SK-N-SH treated with all-trans-retinoic acid at 6 μM for 48 hours (cell line): ENCODE measurements around the gene PDLIM4.

Source experiments
- ATAC-seq: fragments of 200-7000 bp; cut with Tn5 transposase; 3 replicates; pipeline ENCODE4 v1.9.1; 2020; ENCODE audit warnings: mild to moderate bottlenecking, moderate library complexity
- BACH2 ChIP-seq: fragments of 250-450 bp; sonication (Bioruptor Pico); IDR thresholded peaks from 2 replicates; pipeline ENCODE4 v1.9.0; 2021; ENCODE audit warnings: mild to moderate bottlenecking, borderline replicate concordance
- CREB5 ChIP-seq: fragments of 250-450 bp; sonication (Bioruptor Pico); IDR thresholded peaks from 2 replicates; pipeline ENCODE4 v1.5.1; 2020; ENCODE audit warnings: low read depth, mild to moderate bottlenecking, moderate library complexity
- CSDC2 ChIP-seq: fragments of 250-450 bp; sonication (Bioruptor Pico); IDR thresholded peaks from 2 replicates; pipeline ENCODE4 v1.5.0; 2020; ENCODE audit warnings: mild to moderate bottlenecking, moderate library complexity
- ESRRG ChIP-seq: fragments of 250-450 bp; sonication (Bioruptor Pico); IDR thresholded peaks from 2 replicates; pipeline ENCODE4 v1.6.1; 2021; ENCODE audit warnings: mild to moderate bottlenecking
- GLIS3 ChIP-seq: fragments of 250-450 bp; sonication (Bioruptor Pico); IDR thresholded peaks from 2 replicates; pipeline ENCODE4 v1.5.0; 2020; ENCODE audit warnings: mild to moderate bottlenecking, moderate library complexity
- ISL1 ChIP-seq: fragments of 250-450 bp; sonication (Bioruptor Pico); IDR thresholded peaks from 2 replicates; pipeline ENCODE4 v2.1.2; 2022; ENCODE audit warnings: mild to moderate bottlenecking, moderate library complexity
- OSR1 ChIP-seq: fragments of 250-450 bp; sonication (Bioruptor Pico); IDR thresholded peaks from 2 replicates; pipeline ENCODE4 v1.8.0; 2022; ENCODE audit warnings: moderate library complexity, mild to moderate bottlenecking, inconsistent platforms
- PPARA ChIP-seq: fragments of 250-450 bp; sonication (Bioruptor Pico); IDR thresholded peaks from 2 replicates; pipeline ENCODE4 v1.5.0; 2020; ENCODE audit warnings: mild to moderate bottlenecking, borderline replicate concordance
- RARB ChIP-seq: fragments of 250-450 bp; sonication (Bioruptor Pico); IDR thresholded peaks from 2 replicates; pipeline ENCODE4 v1.8.0; 2021; ENCODE audit warnings: mild to moderate bottlenecking, moderate library complexity
- SNAI2 ChIP-seq: fragments of 250-450 bp; sonication (Bioruptor Pico); IDR thresholded peaks from 2 replicates; pipeline ENCODE4 v1.5.0; 2020; ENCODE audit warnings: mild to moderate bottlenecking, moderate library complexity
- TCF4 ChIP-seq: fragments of 250-450 bp; sonication (Bioruptor Pico); IDR thresholded peaks from 2 replicates; pipeline ENCODE4 v1.8.0; 2021; ENCODE audit warnings: mild to moderate bottlenecking, moderate library complexity, borderline replicate concordance
- TOX ChIP-seq: fragments of 250-450 bp; sonication (Bioruptor Pico); IDR thresholded peaks from 2 replicates; pipeline ENCODE4 v1.8.0; 2021; ENCODE audit warnings: mild to moderate bottlenecking, moderate library complexity, borderline replicate concordance
- TSHZ2 ChIP-seq: fragments of 250-450 bp; sonication (Bioruptor Pico); IDR thresholded peaks from 2 replicates; pipeline ENCODE4 v1.5.0; 2020; ENCODE audit warnings: mild to moderate bottlenecking, moderate library complexity
- ZC3H10 ChIP-seq: fragments of 250-450 bp; sonication (Bioruptor Pico); IDR thresholded peaks from 2 replicates; pipeline ENCODE4 v1.5.1; 2021; ENCODE audit warnings: mild to moderate bottlenecking, moderate library complexity
- ZFP3 ChIP-seq: fragments of 250-450 bp; sonication (Bioruptor Pico); IDR thresholded peaks from 2 replicates; pipeline ENCODE4 v1.5.0; 2020; ENCODE audit warnings: mild to moderate bottlenecking, moderate library complexity
- ZFP30 ChIP-seq: fragments of 450-650 bp; formaldehyde crosslinking; IDR thresholded peaks from 2 replicates; pipeline ENCODE4 v1.5.0; 2022; ENCODE audit warnings: mild to moderate bottlenecking, moderate library complexity
- ZNF565 ChIP-seq: fragments of 450-650 bp; formaldehyde crosslinking; conservative IDR thresholded peaks from 2 replicates; pipeline ENCODE4 v1.5.0; 2020; ENCODE audit warnings: low read depth, mild to moderate bottlenecking, moderate library complexity
- ZNF70 ChIP-seq: fragments of 450-650 bp; formaldehyde crosslinking; IDR thresholded peaks from 2 replicates; pipeline ENCODE4 v1.5.0; 2020; ENCODE audit warnings: mild to moderate bottlenecking, moderate library complexity
- TF ChIP-seq, protein P1 (sequence below): fragments of 250-450 bp; sonication (Bioruptor Pico); IDR thresholded peaks from 2 replicates; pipeline ENCODE4 v1.8.0; 2020; ENCODE audit warnings: mild to moderate bottlenecking, moderate library complexity, borderline replicate concordance
- TF ChIP-seq, protein P2 (sequence below): fragments of 250-450 bp; sonication (Bioruptor Pico); IDR thresholded peaks from 2 replicates; pipeline ENCODE4 v1.8.0; 2021; ENCODE audit warnings: low read depth, mild to moderate bottlenecking, moderate library complexity, borderline replicate concordance
- TF ChIP-seq, protein P3 (sequence below): fragments of 250-450 bp; sonication (Bioruptor Pico); IDR thresholded peaks from 2 replicates; pipeline ENCODE4 v1.5.1; 2021; ENCODE audit warnings: mild to moderate bottlenecking, moderate library complexity

PDLIM4 gene

DNA sequence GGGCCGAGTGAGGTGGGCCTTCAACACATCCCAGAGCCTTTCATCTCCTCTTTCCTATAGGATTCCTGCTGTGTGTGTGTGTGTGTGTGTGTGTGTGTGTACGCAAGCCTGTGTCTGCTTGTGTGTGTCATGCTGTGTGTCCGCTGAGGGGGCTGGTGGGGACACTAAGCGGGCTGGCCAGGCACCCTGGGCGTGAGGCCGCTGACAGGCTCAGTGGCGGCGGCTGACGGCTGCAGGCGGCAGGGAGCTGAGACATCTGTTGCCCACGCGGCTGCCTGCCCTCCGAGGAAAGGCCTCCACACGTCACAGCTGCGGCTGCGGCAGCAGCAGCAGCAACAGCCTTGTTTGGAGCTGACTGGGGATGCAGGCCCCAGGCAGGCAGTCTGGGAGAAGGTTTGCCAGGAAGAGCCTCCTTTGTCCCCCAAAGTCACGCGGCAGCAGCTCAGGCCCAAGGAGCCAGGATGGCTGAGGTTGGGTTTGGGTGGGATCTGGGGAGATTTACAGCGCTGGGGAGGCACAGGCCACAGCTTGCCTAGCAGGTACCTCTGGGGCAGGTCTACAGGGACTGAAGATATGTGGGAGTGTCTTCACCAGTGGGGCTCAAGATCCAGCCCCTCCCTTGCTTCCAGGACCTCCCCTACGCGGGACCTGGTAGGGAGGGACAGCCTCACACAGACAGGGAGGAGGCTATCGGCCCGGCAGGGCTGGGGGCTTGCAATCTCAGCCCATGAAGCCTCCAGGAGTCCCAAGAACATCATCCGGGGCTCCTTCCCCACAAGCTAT, 1.8 kb downstream of the PDLIM4 start:
- peak; percentile 82 for TF ChIP-seq TCF4
- TF ChIP-seq SNAI2 (CRISPR knock-in tag): 0 out of 2 replicates have a peak, but pooled peaks have one; percentile 31
- TF ChIP-seq TSHZ2 (CRISPR knock-in tag): peak; percentile 85; the same call in 1 of the 2 replicates
- TF ChIP-seq GLIS3 (CRISPR knock-in tag): 0 out of 2 replicates have a peak, but pooled peaks have one; percentile 38
- no peak; the same call in 1 of the 2 replicates for TF ChIP-seq CSDC2
- no peak for TF ChIP-seq OSR1 (CRISPR knock-in tag)
- 0 out of 2 replicates have a peak, but pooled peaks have one; percentile 23 for TF ChIP-seq ZFP3 (CRISPR knock-in tag)
- TF ChIP-seq ESRRG: no peak
- TF ChIP-seq ISL1 (CRISPR knock-in tag): no peak
- TF ChIP-seq, all 23 proteins: peak for 5

DNA sequence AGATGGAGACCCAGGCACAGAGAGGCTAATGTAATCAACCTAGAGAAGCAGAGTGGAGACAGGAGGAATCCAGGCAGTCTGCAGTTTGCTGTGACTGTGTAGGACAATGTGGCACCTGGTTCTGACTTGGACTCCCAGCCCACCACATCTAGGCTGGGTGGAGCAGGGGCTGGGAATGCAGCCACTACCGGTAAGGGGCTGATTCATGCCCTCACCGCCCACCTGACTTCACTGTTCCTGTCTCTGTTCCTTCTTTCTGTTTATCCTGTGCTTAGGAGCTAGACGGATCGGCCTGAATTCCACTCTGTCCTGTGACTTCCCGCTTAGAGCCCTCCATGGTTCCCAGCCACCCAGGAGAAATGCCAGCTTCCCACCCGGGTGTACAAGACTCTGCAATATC, 2.6 kb downstream of the PDLIM4 start:
- no peak for TF ChIP-seq BACH2
- TF ChIP-seq ZC3H10 (CRISPR knock-in tag): no peak
- TF ChIP-seq TSHZ2 (CRISPR knock-in tag): no peak
- no peak for TF ChIP-seq CREB5 (CRISPR knock-in tag)
- TF ChIP-seq PPARA: no peak
- TF ChIP-seq, protein P1, sequence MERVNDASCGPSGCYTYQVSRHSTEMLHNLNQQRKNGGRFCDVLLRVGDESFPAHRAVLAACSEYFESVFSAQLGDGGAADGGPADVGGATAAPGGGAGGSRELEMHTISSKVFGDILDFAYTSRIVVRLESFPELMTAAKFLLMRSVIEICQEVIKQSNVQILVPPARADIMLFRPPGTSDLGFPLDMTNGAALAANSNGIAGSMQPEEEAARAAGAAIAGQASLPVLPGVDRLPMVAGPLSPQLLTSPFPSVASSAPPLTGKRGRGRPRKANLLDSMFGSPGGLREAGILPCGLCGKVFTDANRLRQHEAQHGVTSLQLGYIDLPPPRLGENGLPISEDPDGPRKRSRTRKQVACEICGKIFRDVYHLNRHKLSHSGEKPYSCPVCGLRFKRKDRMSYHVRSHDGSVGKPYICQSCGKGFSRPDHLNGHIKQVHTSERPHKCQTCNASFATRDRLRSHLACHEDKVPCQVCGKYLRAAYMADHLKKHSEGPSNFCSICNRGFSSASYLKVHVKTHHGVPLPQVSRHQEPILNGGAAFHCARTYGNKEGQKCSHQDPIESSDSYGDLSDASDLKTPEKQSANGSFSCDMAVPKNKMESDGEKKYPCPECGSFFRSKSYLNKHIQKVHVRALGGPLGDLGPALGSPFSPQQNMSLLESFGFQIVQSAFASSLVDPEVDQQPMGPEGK (CRISPR knock-in tag): no peak
- no peak for TF ChIP-seq ZNF70 (CRISPR knock-in tag)
- TF ChIP-seq, protein P2, sequence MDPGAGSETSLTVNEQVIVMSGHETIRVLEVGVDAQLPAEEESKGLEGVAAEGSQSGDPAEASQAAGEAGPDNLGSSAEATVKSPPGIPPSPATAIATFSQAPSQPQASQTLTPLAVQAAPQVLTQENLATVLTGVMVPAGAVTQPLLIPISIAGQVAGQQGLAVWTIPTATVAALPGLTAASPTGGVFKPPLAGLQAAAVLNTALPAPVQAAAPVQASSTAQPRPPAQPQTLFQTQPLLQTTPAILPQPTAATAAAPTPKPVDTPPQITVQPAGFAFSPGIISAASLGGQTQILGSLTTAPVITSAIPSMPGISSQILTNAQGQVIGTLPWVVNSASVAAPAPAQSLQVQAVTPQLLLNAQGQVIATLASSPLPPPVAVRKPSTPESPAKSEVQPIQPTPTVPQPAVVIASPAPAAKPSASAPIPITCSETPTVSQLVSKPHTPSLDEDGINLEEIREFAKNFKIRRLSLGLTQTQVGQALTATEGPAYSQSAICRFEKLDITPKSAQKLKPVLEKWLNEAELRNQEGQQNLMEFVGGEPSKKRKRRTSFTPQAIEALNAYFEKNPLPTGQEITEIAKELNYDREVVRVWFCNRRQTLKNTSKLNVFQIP (CRISPR knock-in tag): no peak
- TF ChIP-seq TOX: no peak
- no peak for TF ChIP-seq ZFP30 (CRISPR knock-in tag)
- no peak for TF ChIP-seq ISL1 (CRISPR knock-in tag)
- TF ChIP-seq, protein P3, sequence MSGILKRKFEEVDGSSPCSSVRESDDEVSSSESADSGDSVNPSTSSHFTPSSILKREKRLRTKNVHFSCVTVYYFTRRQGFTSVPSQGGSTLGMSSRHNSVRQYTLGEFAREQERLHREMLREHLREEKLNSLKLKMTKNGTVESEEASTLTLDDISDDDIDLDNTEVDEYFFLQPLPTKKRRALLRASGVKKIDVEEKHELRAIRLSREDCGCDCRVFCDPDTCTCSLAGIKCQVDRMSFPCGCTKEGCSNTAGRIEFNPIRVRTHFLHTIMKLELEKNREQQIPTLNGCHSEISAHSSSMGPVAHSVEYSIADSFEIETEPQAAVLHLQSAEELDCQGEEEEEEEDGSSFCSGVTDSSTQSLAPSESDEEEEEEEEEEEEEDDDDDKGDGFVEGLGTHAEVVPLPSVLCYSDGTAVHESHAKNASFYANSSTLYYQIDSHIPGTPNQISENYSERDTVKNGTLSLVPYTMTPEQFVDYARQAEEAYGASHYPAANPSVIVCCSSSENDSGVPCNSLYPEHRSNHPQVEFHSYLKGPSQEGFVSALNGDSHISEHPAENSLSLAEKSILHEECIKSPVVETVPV (CRISPR knock-in tag): no peak
- TF ChIP-seq GLIS3 (CRISPR knock-in tag): no peak
- no peak for TF ChIP-seq ESRRG
- TF ChIP-seq OSR1 (CRISPR knock-in tag): no peak
- TF ChIP-seq SNAI2 (CRISPR knock-in tag): no peak
- no peak for TF ChIP-seq TCF4
- TF ChIP-seq ZNF565 (CRISPR knock-in tag): no peak
- TF ChIP-seq RARB (CRISPR knock-in tag): no peak
- ATAC-seq: peak; percentile 4; the same call in 2 of the 3 replicates

More for the DNA sequence above, 1.8 kb downstream of the PDLIM4 start:
- peak; percentile 74 for ATAC-seq
